Measurements from ENCODE around the gene GPR137B. TPM values are rescaled to one million over a fixed set of nuclear protein-coding genes. Genes with fewer than 3 reads are reported as not detected.

The GPR137B gene
- total RNA-seq, 2 donors from 2014 or later = 3.8 to 6.8 TPM

- ATAC-seq = no peak
- DNase-seq (ENCODE audit: low spot score in 2 of 2) = no peak
- Mint-ChIP-seq H3K36me3 (no peaks in the 10 kb centered on the region), H3K9me3 (no peaks in the 10 kb centered on the region), H3K27ac (no peak overlapping the region)
These were observed 9.8 kb upstream of the GPR137B start for GRCh38 chr1:236132420-236133046.

- Mint-ChIP-seq H3K36me3 (no peaks in the 10 kb centered on the region), H3K9me3 (no peaks in the 10 kb centered on the region), H3K27ac (no peak overlapping the region)
- ATAC-seq (no peak), DNase-seq (ENCODE audit: low spot score in 2 of 2) (no peak)
These were observed 9.0 kb upstream of the GPR137B start for GRCh38 chr1:236133339-236133738.

- no peaks in the 10 kb centered on the region for H3K9me3 Mint-ChIP-seq
- H3K27ac Mint-ChIP-seq = no peak overlapping the region
- no peaks in the 10 kb centered on the region for H3K36me3 Mint-ChIP-seq
- DNase-seq (ENCODE audit: low spot score in 2 of 2) = no peak
- no peak for ATAC-seq
These were observed 8.5 kb upstream of the GPR137B start for GRCh38 chr1:236133802-236134201.

GRCh38 chr1:236137285-236137852 lies 5.0 kb upstream of the GPR137B start:
- ATAC-seq (no peak), DNase-seq (ENCODE audit: low spot score in 2 of 2) (no peak)
- Mint-ChIP-seq H3K9me3 (no peaks in the 10 kb centered on the region), H3K36me3 (peaks cover 6% of the 10 kb centered on the region in 2 donors), H3K27ac (no peak overlapping the region)

- no peak overlapping the region for H3K27ac Mint-ChIP-seq
- ATAC-seq = no peak
These were observed 2.8 kb upstream of the GPR137B start for GRCh38 chr1:236139495-236139894.

GRCh38 chr1:236140705-236141446 lies 1.5 kb upstream of the GPR137B start:
- no peak for ATAC-seq
- H3K27ac Mint-ChIP-seq = peak overlapping the region in 1 of 2 donors; percentile 65
- no peaks in the 10 kb centered on the region for H3K9me3 Mint-ChIP-seq
- H3K36me3 Mint-ChIP-seq = peaks cover 6 to 17% of the 10 kb centered on the region in 2 donors
- no peak for DNase-seq (ENCODE audit: low spot score in 2 of 2)

More at GRCh38 chr1:236139495-236139894, 2.8 kb upstream of the GPR137B start:
- Mint-ChIP-seq H3K36me3 (peaks cover 6 to 17% of the 10 kb centered on the region in 2 donors), H3K9me3 (no peaks in the 10 kb centered on the region)
- no peak for DNase-seq (ENCODE audit: low spot score in 2 of 2)

- ATAC-seq = peak; percentile 1 to 4
- peak overlapping the region; percentile 65 to 87 for H3K27ac Mint-ChIP-seq
- no peak for DNase-seq (ENCODE audit: low spot score in 2 of 2)
- peaks cover 6 to 17% of the 10 kb centered on the region in 2 donors for H3K36me3 Mint-ChIP-seq
- no peaks in the 10 kb centered on the region for H3K9me3 Mint-ChIP-seq
These were observed 689 bp upstream of the GPR137B start for GRCh38 chr1:236141447-236142252.

- ATAC-seq = peak; percentile 71 to 75
- no peaks in the 10 kb centered on the region for H3K9me3 Mint-ChIP-seq
These were observed 987 bp downstream of the GPR137B start for GRCh38 chr1:236143104-236143948.

GRCh38 chr1:236144033-236144432 lies 1.7 kb downstream of the GPR137B start:
- DNase-seq (ENCODE audit: low spot score in 2 of 2) = no peak
- H3K36me3 Mint-ChIP-seq = peaks cover 6 to 17% of the 10 kb centered on the region in 2 donors
- H3K9me3 Mint-ChIP-seq = no peaks in the 10 kb centered on the region
- ATAC-seq = no peak
- H3K27ac Mint-ChIP-seq = no peak overlapping the region

More at GRCh38 chr1:236143104-236143948, 987 bp downstream of the GPR137B start:
- peak in 1 of 2 donors; percentile 38 for DNase-seq (ENCODE audit: low spot score in 2 of 2)
- peak overlapping the region; percentile 50 to 79 for H3K27ac Mint-ChIP-seq
- peaks cover 6 to 17% of the 10 kb centered on the region in 2 donors for H3K36me3 Mint-ChIP-seq

- no peaks in the 10 kb centered on the region for H3K9me3 Mint-ChIP-seq
These were observed 2.3 kb downstream of the GPR137B start for GRCh38 chr1:236144446-236145150.

GRCh38 chr1:236147068-236147467 lies 4.7 kb downstream of the GPR137B start:
- Mint-ChIP-seq H3K9me3 (no peaks in the 10 kb centered on the region), H3K27ac (no peak overlapping the region), H3K36me3 (peaks cover 0 to 11% of the 10 kb centered on the region in 2 donors)
- DNase-seq (ENCODE audit: low spot score in 2 of 2) = no peak
- ATAC-seq = no peak

More at GRCh38 chr1:236144446-236145150, 2.3 kb downstream of the GPR137B start:
- no peak for ATAC-seq
- no peak for DNase-seq (ENCODE audit: low spot score in 2 of 2)
- Mint-ChIP-seq H3K36me3 (peaks cover 6 to 17% of the 10 kb centered on the region in 2 donors), H3K27ac (no peak overlapping the region)

- H3K27ac Mint-ChIP-seq = no peak overlapping the region
- peaks cover 0 to 7% of the 10 kb centered on the region in 2 donors for H3K36me3 Mint-ChIP-seq
- DNase-seq (ENCODE audit: low spot score in 2 of 2) = no peak
- H3K9me3 Mint-ChIP-seq = no peaks in the 10 kb centered on the region
- no peak for ATAC-seq
These were observed 5.5 kb downstream of the GPR137B start for GRCh38 chr1:236147521-236148469.

- no peaks in the 10 kb centered on the region for H3K9me3 Mint-ChIP-seq
- peaks cover 0 to 4% of the 10 kb centered on the region in 2 donors for H3K36me3 Mint-ChIP-seq
- no peak overlapping the region for H3K27ac Mint-ChIP-seq
- DNase-seq (ENCODE audit: low spot score in 2 of 2) = no peak
- ATAC-seq = peak in 1 of 2 donors; percentile 20
These were observed 6.1 kb downstream of the GPR137B start for GRCh38 chr1:236148470-236148845.

GRCh38 chr1:236149003-236149595 lies 6.8 kb downstream of the GPR137B start:
- H3K36me3 Mint-ChIP-seq = no peaks in the 10 kb centered on the region
- no peak overlapping the region for H3K27ac Mint-ChIP-seq
- DNase-seq (ENCODE audit: low spot score in 2 of 2) (no peak), ATAC-seq (no peak)
- no peaks in the 10 kb centered on the region for H3K9me3 Mint-ChIP-seq

Data from activated naive CD4-positive, alpha-beta T cell treated with anti-CD3 and anti-CD28 coated beads, Interleukin-2, amount 50 U/mL, for 72 hours (primary cell).